ENCODE measurements around the gene ATF6. TPM values are rescaled to one million over a fixed set of nuclear protein-coding genes. Genes with fewer than 3 reads are reported as not detected.

ATF6 gene
- total and polyA plus RNA-seq, 9 of the 15 experiments (the other 6 are each of a cell fraction or from before 2014, with no cell fraction given) = 11.7 to 32.4 (median 20.4) TPM

DNA sequence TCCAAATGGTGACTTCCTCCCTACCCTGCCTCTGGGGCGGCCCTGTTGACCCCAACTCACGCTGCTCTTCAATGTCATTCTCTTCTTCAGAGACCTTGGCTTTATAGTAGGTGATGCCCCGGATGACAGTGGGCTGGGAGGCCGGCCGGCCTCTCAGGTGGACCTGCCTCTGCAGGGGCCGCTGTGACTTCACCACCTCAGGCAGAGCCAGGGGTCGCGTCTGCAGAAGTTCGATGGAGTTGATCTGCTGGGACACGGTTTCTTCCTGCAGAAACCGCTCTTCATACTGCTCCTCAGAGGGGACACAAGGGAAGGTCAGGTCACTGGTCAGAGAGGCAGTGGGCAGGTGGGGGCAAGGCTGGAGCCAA, 233.9 kb downstream of the ATF6 start (continued):
- TF ChIP-seq, protein P1, sequence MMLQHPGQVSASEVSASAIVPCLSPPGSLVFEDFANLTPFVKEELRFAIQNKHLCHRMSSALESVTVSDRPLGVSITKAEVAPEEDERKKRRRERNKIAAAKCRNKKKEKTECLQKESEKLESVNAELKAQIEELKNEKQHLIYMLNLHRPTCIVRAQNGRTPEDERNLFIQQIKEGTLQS (IDR thresholded peaks at IDR 0.05) = no peak
- TF ChIP-seq, protein P1 (CRISPR knock-in tag; conservative IDR thresholded peaks at IDR 0.05) = no peak
- no peak for TF ChIP-seq BACH1 (tag; IDR thresholded peaks at IDR 0.05)
- TF ChIP-seq, protein P2, sequence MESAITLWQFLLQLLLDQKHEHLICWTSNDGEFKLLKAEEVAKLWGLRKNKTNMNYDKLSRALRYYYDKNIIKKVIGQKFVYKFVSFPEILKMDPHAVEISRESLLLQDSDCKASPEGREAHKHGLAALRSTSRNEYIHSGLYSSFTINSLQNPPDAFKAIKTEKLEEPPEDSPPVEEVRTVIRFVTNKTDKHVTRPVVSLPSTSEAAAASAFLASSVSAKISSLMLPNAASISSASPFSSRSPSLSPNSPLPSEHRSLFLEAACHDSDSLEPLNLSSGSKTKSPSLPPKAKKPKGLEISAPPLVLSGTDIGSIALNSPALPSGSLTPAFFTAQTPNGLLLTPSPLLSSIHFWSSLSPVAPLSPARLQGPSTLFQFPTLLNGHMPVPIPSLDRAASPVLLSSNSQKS (CRISPR knock-in tag; IDR thresholded peaks at IDR 0.05) = no peak
- TF ChIP-seq ARID2 (IDR thresholded peaks at IDR 0.05) = no peak
- TF ChIP-seq, protein P3, sequence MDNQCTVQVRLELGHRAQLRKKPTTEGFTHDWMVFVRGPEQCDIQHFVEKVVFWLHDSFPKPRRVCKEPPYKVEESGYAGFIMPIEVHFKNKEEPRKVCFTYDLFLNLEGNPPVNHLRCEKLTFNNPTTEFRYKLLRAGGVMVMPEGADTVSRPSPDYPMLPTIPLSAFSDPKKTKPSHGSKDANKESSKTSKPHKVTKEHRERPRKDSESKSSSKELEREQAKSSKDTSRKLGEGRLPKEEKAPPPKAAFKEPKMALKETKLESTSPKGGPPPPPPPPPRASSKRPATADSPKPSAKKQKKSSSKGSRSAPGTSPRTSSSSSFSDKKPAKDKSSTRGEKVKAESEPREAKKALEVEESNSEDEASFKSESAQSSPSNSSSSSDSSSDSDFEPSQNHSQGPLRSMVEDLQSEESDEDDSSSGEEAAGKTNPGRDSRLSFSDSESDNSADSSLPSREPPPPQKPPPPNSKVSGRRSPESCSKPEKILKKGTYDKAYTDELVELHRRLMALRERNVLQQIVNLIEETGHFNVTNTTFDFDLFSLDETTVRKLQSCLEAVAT (IDR thresholded peaks at IDR 0.05) = no peak
- no peak for TF ChIP-seq RUNX1 (IDR thresholded peaks at IDR 0.05; ENCODE audit: low read depth)
- TF ChIP-seq SNRNP70 (optimal IDR thresholded peaks at IDR 0.05; ENCODE audit: low read depth, low read length) = no peak
